ENCODE measurements around the gene BRSK2.

BRSK2 gene

GRCh38 chr11:1398528-1399235 lies 8.9 kb downstream of the BRSK2 start:
- TF ChIP-seq CTCF (IDR thresholded peaks at IDR 0.05; ENCODE audit: insufficient read depth, low read depth, low read length, missing control alignments), result no peak
- H3K4me3 ChIP-seq (ENCODE audit: low read length), result no peak overlapping the region
- DNase-seq (ENCODE audit: low read depth), result no peak

- no peak overlapping the region for H3K4me3 ChIP-seq (ENCODE audit: low read length)
- no peak for TF ChIP-seq CTCF (IDR thresholded peaks at IDR 0.05; ENCODE audit: insufficient read depth, low read depth, low read length, missing control alignments)
- DNase-seq (ENCODE audit: low read depth), result no peak
These were observed 9.9 kb downstream of the BRSK2 start for GRCh38 chr11:1399386-1400316.

- TF ChIP-seq CTCF (IDR thresholded peaks at IDR 0.05; ENCODE audit: insufficient read depth, low read depth, low read length, missing control alignments), result no peak
- DNase-seq (ENCODE audit: low read depth), result no peak
- H3K4me3 ChIP-seq (ENCODE audit: low read length), result no peak overlapping the region
These were observed 10.8 kb downstream of the BRSK2 start for GRCh38 chr11:1400317-1401170.

GRCh38 chr11:1401171-1401445 lies 11.4 kb downstream of the BRSK2 start:
- no peak overlapping the region for H3K4me3 ChIP-seq (ENCODE audit: low read length)
- TF ChIP-seq CTCF (IDR thresholded peaks at IDR 0.05; ENCODE audit: insufficient read depth, low read depth, low read length, missing control alignments), result no peak
- no peak for DNase-seq (ENCODE audit: low read depth)

- no peak overlapping the region for H3K4me3 ChIP-seq (ENCODE audit: low read length)
- no peak for TF ChIP-seq CTCF (IDR thresholded peaks at IDR 0.05; ENCODE audit: insufficient read depth, low read depth, low read length, missing control alignments)
- DNase-seq (ENCODE audit: low read depth), result peak; percentile 49
These were observed 12.0 kb downstream of the BRSK2 start for GRCh38 chr11:1401656-1402221.

GRCh38 chr11:1402355-1403077 lies 12.8 kb downstream of the BRSK2 start:
- H3K4me3 ChIP-seq (ENCODE audit: low read length), result no peak overlapping the region
- no peak for DNase-seq (ENCODE audit: low read depth)
- no peak for TF ChIP-seq CTCF (IDR thresholded peaks at IDR 0.05; ENCODE audit: insufficient read depth, low read depth, low read length, missing control alignments)

Data from epithelial cell of esophagus (primary cell).